Islet precursor cell (in vitro differentiated cells): ENCODE results near the gene PPP3R2.

ENCODE experiments used
- DNase-seq: peaks from one replicate; pipeline ENCODE4 v3.0.0-alpha.2; 2018

PPP3R2 gene

DNA sequence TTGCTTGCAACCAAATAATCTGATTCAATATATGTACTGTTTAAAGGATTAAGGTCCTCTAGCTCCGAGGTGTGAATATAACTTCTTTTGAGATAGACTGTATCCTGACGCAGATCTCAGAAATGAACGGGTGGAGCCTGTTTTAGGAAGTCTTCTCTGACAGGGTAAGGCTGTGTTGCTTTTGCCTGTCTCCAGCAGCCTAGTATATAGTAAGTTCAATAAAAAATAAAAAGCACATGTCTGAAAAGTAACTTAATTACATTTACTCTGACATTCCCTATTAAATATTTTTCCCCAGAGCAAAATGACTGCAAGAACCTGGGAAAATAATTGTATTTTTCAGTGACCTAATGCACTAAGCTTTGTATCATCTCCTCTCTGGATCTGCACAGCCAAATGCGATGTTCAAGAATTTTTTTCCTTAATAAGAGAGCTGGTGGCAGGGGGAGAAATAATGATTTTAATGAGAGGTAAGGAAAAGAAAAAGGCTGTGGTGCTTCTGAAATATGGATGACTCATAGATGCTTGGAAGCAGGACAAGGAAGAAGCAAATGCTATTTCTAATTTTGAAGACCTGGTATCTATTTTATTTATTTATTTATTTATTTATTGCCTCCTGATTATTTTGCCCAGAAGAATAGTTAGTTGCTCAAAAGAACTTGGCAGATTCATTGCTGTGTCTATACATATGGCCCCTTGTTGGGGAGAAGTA is 7.3 kb downstream of the PPP3R2 start:
- DNase-seq = no peak

DNA sequence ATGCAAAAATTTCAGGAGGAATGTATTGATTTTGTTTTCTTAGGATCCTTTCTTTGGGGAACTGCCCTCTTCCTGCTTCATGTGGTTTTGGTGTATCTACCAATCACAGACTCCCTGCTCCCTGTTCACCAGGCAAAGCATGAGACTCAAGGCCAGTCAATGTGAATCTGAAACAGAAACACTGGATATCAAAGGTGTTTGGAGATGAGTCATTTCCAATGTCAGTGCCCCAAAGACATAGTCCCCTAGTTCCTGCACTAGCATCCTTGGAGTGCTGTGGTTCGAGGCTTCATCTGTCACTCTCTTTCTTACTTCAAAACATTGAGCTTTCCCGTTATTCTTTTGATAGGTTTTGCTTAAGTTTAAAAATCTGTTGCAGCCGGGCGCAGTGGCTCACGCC is 8.1 kb downstream of the PPP3R2 start:
- DNase-seq = no peak

DNA sequence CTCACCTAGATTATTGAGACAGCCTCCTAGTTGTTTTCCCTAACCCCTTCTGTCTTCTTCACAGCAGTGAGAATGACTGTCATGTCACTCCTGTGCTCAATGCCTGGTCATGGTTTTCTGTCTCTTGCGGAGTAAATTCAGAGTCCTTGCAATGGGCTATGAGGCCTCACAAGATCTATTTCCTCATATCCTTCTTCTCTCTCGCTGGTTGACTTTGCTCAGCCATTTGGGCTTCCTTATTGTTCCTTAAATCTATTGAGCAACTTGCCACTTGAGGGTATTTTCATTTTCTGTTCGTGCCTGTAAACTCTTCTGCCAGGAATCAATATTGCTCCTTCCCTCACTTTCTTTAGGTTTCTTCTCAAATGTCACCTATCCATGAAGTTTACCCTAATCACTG is 9.0 kb downstream of the PPP3R2 start:
- no peak for DNase-seq

DNA sequence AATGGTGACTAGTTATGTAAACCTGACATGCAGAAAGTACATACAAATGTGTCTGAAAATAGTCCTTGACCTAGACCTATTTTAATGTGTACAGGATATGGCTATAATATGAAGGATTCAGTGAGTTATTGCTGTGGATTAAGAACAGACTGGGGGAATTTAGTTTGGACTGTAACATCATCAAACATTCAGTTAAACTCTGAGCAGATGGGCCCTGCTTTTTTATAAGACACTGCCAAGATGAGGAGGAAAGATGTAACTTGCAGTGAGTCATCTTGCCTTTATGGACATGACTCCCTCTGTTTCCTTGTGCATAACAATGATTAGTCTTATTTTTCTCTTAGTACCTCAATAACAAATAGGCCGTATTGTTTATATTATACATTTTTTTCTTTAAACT is 12.2 kb downstream of the PPP3R2 start:
- DNase-seq = no peak

DNA sequence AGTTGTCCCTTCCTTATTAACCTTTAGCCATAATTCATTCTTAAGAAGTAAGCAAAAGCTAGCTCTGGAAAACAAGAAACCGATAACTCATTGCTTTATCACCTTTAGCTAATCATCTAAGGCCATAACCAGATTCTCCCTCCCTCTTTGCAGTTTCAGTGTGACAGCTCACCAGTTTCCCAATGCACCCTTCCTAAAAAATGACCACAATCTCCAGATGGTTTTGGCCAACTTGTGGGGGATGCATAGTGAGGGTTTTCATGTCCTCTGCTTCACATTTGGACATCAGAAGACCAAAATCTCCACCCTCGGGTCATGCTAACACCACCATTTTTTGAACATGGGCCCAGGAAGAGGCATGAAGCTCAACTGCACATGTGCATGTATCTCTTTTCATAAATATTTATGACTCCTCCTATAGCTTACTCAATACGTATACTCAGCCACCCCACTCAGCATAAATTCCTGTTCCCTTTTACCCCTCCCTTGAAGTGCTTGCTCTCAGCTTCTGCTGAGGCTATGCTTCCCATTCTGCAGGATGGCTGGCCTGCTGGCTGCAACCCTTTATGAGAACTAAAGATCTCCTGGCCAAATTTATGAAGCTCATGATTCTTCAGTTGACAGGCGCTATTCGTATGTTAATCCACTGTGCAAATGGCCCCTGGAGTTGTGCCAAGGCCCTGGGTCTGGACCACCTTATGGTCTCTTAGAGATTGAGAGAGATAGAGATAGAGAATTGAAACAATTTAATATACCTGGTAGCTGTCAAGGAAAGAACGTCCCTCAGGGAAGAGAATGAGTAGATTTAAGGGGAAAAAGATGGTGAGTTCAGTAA is 14.8 kb downstream of the PPP3R2 start:
- DNase-seq = no peak

DNA sequence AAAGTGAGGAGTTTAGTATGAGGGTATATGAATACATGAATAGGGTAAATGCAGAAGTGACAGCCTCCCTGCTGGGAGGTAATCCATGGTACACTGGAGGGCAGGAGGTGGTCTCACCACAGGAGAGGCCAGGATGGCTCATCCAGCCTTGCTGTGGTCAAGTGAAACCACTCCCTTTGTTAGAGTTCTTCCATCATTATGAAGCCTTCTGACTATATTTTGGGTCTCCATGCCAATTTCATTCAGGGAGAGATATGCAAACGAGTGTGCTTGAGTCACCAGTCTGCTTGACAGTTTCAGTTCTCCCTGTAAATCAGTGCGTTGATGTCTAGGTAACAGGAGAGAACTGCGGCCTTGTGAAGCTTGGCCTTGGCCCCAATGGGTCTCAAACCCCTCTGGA is 16.4 kb downstream of the PPP3R2 start:
- DNase-seq = no peak

DNA sequence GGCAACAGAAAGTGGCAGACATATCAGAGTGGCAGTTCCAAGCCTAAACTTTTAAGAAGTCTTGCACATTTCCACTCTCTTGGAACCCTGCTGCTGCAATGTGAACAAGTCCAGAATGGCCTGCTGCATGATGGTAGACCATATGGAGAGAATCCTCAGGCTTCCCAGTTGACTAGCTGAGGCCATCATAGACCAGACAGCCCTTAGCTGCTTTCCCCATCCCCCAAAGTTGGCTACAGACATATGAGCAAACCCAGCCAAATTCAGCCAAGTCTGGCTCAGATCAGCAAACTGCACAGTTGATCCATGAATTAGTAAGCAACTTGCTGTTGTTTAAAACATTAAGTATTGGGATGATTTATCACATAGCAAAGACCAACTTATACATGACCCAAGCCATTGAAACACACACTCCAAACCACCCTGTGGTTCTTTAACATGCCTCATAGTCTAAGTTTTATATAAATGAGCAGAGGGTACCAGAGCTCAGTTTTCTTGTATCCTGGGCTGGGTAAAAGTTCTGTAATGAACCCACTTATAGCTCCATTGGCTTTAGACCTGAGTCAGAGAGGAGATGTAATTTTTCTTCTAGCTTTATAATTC is 19.9 kb downstream of the PPP3R2 start:
- DNase-seq = no peak

DNA sequence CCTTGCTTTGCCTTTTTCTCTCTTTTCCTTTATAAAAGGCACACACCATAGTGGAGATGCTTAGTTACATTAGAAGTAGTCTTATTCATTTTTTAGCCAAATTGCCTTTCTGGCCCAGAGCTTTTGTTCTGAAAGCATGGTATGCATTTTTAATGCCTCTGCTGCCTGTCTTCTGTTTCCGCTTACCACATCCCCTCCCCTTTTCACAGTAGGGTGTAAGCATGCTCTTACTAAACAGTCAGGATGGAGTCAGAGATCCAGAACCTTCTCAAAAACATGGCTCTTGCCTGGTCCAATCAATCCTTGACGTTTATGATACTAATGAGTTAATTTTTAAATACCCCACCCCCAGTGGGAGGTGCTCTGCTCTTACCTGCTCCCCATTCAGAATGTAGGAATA is 22.5 kb downstream of the PPP3R2 start:
- no peak for DNase-seq

DNA sequence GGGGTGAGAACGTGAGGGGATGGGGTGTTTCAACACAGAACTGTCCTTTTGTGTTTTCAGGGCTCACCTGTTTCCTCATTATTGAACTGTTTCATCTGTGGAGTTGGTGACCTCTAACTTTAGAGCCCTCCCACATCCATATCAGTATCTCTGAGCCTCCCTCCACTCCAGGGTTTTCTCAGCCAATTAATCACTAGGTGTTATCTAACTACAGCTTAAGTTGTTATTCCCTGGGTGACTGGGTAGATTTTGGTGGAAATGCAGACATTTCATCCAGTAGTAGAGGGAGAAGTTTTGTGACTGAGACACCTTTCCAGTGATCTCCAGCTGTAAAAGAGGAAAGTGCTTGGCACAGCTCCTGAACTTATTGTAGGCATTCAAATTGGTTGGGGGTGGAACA is 23.7 kb downstream of the PPP3R2 start:
- DNase-seq = no peak

DNA sequence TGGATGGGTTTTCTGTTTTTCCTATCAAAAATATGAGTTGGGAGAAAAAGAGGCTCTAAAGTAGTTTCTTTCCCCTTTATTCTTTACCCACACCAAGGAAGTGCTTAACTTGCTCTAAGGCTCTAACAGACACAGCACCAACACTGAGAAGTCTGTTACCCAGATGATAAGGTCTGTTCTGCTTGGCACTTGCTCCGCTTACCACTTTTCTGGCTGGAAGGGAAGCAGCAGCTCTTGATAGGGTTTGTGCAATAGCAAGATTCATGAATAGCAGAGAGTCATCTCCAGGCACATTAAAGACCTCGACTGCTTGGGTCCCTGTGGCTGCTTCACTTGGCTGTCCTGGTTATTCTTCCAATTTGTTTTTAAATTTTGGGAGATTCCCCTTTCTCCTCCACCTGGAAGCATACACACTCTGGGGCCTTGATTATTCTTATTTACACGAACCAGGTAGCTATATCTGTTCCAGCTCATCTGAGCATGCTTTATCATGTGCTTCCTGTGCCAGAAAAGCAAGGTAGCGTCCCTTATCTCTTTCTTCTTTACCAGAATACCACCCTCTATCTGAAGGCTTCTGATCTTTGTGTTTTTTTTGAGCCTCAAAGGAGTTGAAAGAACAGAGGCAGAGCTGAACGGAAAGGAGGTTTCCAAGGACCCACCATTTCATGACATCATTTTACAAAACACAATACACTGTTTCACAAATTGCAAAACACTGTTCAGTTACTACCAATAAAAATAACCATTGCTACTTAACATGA is 24.8 kb downstream of the PPP3R2 start:
- DNase-seq = no peak

DNA sequence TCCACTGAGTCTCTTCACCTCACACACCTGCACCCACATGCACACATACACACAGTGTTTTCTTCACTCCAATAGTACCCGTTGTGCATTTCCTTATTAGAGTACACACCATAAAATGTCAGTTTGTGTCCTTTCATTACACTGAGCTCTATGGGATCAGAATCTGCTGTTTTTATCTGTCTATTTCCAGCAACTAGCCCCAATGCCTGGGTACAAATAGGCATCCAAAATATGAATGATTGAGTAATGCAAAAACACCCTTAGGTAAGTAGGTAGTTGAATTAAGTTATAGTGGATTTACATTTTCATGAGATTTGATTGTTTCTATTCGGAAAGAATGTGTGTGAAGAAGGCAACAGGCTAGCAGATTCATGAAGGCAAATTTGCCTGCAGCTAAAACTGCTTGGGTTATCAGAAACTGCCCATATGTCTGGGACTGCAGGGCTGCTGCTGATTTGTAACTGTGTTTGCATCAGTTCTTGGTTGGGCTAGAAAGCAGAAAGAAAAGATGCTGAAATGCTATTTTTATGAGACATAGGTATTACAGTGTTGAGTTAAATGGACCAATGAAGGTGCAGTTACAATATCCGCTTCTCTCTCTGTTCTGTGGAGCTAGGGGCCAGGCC is 26.9 kb downstream of the PPP3R2 start:
- no peak for DNase-seq

DNA sequence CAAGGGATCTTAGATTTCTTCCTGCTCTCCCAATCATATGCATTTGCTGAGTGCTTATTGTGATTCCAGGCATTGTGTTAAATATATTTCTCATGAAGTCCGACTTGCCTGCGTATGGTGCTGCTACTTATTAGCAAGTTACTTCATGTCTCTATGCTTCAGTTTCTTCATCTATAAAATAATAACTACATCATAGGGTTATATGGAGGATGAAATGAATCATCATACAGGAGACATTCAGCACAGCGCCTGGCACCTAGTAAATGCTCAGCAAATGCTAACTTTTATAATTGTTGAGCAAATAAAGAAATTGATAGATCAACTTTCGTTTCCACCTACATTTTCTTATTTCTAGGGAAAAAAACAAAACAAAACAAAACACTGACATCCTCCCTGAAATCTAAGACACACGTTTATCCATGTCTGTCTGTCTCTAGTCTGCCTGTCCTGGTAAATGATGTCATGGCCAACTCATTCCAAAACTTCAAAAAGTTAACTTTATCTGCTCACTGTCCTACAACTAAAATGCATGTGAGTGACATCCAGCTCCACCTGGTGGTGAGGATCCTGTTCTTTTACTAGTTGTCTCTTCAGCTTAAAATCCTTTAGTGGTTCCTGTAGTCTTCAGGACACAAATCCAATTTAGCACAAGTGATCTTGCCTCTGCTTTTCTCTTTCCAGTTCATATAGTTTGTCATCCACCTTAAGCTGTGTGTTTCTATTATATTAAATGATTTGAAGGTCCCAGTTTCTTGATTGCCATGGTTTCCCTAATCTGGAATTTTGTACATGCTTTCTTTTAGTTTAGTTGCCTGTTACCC is 27.7 kb downstream of the PPP3R2 start:
- peak; percentile 56 for DNase-seq

DNA sequence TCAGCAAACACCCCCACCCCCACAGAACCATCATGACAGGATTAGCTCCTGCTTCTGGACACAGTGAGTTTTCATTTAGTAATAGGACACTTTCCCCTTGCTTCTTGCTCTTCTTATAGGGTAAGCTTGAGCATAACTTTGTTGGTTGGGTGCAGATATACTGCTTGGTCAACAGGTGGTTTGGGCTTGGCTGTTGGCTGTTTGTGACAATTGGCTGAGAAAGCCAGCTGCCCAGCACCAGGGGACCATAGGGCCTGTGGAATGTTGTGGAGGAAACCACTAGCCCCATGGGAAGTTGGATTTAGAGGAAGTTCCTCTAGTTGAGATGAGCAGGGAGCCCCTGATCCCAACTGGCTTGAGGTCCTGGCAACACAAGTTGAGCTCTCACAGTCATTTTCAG is 30.5 kb downstream of the PPP3R2 start:
- DNase-seq = no peak

DNA sequence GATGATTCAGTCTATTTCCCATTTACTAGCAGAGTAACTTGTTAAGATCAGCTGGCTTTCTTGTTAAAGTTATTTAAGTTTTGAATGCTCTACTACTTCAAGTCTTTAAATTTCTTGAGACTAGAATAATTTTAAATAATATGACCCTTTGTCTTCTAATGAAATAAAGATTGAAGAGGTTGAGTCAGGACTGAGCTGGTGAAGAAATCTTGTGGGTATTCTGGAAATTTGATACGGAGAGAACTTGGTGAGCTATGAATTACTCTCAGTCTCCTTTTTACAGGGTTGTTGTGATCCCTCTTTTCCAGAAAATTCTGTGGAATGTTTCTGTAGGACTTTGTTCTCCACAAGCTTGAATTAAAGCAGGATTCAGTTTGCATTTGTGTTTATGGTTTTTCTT is 31.8 kb downstream of the PPP3R2 start:
- no peak for DNase-seq

DNA sequence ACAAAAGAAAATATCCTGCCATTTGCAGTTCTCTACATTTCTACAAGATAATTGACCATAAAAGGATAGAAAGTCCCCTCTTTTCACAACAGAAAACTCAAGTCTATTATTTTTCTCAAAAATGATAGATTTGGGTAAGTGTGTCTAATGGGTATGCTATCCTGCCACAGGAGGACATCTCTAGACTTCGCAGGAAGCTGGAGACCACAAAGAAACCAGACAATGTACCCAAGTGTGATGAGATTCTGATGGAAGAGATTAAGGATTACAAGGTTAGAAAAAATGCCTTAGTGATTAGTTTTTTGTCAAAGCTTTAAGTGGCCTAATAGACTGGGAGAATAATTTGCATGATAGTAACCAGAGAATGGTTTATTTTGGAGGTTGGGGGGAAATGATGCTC is 33.0 kb downstream of the PPP3R2 start:
- no peak for DNase-seq

DNA sequence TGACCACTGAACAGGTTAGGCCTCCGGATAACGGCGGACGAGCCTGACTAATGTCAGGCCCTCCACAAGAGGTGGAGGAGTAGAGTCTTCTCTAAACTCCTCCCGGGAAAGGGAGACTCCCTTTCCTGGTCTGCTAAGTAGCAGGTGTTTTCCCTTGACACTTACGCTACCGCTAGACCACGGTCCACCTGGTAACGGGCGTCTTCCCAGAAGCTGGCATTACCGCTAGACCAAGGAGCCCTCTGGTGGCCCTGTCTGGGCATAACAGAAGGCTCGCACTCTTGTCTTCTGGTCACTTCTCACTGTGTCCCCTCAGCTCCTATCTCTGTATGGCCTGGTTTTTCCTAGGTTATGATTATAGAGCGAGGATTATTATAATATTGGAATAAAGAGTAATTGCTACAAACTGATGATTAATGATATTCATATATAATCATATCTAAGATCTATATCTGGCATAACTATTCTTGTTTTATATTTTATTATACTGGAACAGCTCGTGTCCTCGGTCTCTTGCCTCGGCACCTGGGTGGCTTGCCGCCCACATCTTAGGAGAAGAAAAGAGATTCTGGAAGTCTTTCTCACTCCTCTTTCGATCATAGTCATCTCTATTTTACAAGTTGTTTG is 45.2 kb downstream of the PPP3R2 start:
- peak; percentile 62 for DNase-seq

DNA sequence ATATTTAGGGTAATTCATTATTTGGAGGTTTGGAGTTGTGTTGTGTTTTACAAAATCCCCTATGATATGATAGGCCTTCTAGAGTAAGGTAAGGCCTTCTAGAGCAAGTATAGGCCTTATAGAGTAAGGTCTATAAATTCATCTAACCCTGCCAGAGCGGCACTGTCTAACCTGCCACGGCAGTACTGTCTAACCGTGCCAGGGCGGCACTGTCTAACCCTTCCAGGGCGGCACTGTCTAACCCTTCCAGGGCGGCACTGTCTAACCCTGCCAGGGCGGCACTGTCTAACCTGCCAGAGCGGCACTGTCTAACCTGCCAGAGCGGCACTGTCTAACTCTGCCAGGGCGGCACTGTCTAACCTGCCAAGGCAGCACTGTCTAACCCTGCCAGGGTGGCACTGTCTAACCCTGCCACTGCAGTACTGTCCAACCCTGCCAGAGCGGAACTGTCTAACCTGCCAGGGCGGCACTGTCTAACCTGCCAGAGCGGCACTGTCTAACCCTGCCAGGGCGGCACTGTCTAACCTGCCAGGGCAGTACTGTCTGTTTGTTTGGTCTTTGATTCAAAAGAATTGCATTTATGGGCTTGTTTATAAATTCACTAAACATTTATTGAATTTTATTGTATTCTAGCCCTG is 51.6 kb downstream of the PPP3R2 start:
- no peak for DNase-seq
